NCI-H2107 treated with DMSO at 0.1 percent for 48 hours (cell line): ENCODE measurements around the gene TMEM59.
"Not testable (repeated sequence)": the region's sequence is repeated elsewhere in the genome, so short reads cannot be mapped to it uniquely, and the experiment has no call there.

ENCODE experiments used
- DNase-seq: peaks from one replicate; lab custom pipeline; 2025; ENCODE audit not compliant: unreplicated experiment; lab: John Stamatoyannopoulos, UW

Gene TMEM59

DNA sequence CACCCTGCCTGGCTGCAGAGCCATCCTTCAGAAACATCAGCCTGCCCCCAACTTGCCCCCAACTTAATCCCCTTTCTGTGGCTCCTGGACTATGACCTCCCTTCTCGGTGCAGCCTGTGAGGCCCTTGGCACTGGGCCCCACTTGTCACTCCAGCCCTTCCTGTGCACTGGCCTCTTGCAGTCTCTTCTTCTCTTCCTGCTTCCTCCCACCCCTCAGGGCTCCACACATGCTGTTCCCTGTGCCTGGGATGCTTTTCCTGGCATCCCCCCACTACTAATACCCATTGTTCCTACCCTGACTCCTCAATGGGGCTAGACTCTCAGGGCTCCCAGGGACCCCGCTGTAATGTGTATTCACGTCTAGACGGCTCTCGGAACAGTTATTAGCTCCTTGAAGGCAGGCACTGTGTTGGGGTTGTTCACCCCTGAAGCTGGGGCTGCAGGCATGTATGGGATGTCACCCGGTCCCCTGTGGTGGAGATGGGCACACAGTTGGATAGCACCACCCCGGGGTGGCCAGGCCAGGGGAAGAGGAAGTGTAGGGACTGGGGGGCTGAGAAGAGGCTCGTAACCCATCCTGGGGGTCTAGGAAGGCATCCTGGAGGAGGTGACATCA lies 39.5 kb downstream of the TMEM59 start:
- DNase-seq: no peak

DNA sequence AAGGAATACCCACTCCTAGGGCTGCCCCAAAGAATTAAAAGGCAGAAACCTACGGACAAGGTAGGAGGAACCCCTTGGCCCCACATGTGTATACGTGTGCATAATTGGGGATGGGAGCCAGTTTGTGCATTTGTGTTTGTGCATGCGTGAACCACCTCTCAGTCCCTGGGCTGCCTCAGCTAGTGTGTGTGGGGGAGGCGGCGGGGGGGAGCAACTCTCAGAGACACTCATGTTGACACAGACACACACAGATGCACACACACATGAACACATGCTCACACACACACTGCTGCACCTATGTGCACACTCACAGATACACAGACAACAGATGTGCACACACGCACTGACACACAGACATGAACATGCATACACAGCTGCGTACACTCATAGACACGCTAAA lies 40.1 kb downstream of the TMEM59 start:
- DNase-seq: no peak

DNA sequence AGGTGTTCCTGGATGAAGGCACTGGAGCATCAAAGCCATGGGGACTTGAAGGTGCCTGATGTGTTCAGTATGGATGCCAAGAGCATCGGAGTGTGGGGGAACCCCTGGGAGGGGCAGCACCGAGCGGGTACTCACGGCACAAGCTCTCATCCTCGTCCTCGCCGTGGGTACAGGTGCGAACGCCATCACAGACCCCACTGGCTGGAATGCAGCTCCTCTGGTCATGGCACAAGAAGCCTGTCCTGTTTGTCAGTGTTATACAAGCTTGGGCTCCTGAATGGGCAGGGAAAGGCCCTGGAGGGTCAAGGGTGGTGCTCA lies 41.0 kb downstream of the TMEM59 start:
- DNase-seq: no peak

DNA sequence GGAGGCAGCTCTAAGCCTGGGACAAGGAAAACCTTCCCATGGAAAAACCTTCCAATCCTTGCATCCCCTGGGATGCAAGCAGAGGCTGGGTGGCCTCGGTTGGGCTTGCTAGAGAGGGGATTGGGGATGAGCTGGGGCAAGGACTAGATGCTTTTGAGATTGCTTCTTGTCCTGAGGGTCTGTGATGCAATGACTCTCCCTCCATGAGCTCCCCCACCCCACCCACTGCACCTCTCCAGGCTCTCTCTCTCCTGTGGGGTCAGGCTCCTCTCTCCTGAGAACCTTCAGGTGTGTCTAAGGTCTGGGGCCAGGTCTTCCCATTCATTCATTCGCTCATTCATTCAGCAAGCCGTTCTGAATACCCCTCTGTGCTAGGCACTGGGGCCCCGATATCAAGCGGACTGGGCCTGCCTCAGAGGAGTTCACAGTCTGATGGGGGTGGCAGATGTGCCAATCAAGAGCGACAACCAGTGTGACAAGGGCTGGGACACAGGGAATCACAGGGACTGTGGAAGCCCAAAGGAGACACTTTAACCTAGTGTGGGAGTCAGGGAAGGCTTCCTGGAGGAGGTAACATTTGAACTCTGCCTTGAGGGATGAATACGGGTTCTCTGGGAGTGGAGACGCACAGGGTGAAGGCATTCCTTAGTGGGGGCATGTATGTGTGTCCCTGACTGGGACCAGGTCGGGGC lies 41.5 kb downstream of the TMEM59 start:
- no peak for DNase-seq

DNA sequence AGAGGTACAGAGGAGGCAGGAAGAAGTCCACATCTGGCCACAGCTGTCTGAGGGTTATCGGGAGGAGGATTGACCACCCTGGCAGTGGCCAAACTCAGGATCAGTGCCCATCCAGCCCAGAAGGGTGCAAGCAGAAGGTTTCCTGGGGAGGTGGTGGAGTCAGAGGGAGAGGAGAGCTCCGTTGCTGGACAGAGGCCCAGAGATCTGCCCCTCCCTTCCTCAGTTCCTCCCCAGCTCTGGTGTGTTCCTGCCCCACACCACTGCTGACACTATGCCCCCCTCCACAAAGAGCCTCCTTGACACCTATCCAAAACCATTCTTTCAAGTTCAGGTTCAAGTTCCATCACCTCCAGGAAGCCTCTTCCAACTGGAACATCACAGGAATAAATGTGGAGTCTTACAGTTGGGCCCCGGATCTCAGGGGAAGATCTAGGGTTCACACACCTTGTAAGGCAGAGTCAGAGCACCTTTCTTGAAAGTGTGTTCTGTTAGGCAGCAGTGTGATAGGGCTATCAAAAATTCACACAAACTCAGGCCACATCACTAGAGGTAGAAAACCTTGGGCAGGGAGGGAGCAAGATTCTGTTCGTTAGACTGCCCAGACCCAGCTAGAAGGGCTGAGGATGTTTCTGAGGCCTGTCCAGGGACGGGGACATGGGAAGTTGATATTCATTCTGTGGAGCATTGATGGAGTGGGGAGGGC lies 42.4 kb downstream of the TMEM59 start:
- no peak for DNase-seq

DNA sequence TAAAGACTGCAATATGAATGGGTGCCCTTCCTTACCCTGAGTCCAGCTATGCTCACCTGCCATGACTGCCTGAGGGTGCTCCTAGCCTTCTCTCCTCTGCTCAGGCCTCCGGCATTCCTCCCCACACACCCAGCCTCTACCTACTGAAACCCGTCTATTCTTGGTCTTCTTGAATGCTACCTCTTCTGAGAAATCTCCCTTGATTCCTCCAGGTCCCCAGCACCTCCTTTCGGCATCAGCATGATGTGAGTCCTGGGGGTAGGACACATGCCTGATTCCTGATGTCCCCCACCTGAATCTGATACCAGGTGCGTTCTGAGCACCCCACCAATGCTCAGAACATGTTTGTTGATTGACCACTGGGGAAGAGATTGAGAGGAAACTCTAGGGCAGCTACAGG lies 43.6 kb downstream of the TMEM59 start:
- DNase-seq: no peak

DNA sequence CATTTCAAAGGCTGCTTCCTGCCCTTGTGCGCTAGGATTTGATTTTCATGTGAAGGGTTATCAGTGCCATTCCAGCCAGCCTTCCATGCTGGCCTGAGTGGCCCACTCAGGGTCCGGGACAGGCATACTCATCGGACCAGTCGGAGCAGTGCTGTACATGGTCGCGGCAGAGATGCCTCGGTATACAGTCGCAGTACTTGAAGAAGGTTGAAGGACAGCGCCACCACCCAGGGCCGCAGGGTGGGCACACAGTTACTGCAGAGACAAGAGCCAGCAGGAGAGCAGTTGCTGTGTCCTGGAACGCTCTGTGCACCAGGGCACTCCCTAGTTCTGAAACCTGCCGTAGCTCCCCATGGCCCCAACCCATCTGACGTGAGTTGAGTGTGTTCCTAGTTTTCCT lies 44.1 kb downstream of the TMEM59 start:
- DNase-seq: no peak

DNA sequence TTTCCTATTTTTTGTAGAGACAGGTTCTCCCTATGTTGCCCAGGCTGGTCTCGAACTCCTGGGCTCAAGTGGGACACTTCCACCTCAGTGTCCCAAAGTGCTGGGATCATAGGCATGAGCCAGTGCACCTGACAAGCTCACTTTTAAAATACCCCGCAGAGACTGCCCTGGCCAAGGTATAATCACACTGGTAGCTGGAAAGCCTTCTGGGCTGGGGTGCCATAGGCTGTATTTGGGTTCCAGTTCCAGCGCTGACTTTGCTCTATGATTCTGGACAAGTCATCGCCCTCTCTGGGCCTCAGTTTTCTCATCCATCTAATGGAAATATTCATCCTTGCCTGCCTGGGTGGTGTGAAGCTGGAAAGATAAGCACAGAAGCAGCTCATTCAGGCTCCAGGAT lies 45.4 kb downstream of the TMEM59 start:
- no peak for DNase-seq

DNA sequence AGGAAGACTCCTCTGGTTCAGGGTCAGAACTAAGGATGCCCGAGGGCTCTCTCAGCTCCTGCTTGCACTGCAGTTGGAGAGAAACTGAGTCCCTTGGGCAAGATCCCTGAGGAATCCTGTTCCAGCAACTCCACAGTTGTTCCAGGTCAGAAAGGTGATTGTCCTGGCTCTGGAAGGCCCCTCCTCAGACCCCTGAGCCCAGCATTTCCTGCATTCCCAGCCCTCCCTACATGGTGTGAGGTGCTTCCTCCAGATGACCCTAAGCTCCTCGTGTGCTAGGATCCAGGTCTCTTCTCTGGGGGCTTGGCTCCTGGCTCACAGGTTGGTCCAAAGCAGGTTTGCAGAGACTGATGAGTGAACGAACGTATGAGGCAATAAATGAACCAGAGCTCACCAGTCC lies 46.5 kb downstream of the TMEM59 start:
- DNase-seq: no peak

DNA sequence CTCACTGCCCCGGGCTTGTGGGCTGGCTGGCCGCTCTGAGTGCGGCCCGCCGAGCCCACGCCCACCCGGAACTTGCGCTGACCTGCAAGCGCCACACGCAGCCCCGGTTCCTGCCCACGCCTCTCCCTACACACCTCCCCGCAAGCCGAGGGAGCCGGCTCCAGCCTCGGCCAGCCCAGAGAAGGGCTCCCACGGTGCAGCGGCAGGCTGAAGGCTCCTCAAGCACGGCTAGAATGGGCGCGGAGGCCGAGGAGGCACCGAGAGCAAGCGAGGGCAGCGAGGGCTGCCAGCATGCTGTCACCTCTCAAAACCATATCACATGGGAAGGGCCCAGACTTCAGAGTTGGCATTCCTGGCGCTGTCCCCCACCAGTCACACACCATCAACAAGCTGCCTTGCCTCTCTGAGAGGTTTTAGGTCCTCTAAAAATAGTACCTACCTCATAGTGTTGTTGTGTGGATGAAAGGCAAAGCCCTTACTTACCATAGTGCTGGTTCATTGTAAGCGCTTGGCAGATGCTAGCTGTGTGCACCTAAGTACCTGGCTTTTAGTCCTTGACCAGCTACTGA lies 48.4 kb downstream of the TMEM59 start:
- no peak for DNase-seq

DNA sequence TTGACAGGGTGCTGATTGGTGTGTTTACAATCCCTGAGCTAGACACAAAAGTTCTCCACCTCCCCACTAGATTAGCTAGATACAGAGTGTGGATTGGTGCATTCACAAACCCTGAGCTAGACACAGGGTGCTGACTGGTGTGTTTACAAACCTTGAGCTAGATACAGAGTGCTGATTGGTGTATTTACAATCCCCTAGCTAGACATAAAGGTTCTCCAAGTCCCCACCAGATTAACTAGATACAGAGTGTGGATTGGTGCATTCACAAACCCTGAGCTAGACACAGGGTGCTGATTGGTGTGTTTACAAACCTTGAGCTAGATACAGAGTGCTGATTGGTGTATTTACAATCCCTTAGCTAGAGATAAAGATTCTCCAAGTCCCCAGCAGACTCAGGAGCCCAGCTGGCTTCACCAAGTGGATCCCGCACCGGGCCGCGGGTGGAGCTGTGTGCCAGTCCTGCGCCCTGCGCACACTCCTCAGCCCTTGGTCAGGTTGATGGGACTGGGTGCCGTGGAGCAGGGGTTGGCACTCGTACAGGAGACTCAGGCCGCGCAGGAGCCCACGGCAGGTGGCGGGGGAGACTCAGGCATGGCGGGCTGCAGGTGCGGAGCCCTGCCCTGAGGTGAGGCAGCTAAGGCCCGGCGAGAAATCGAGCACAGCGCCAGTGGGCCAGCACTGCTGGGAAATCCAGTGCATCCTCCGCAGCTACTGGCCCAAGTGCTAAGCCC lies 49.1 kb downstream of the TMEM59 start:
- DNase-seq: not testable (repeated sequence)

DNA sequence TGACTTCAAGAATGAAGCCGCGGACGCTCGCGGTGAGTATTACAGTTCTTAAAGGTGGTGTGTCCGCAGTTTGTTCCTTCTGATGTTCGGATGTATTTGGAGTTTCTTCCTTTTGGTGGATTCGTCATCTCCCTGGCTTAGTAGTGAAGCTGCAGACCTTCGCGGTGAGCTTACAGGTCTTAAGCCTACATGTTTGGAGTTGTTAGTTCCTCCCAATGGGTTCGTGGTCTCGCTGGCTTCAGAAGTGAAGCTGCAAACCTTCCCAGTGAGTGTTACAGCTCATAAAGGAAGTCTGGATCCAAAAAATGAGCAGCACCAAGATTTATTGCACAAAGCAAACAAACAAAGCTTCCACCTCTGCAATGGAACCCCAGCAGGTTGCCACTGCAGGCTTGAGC lies 49.8 kb downstream of the TMEM59 start:
- DNase-seq: no peak

DNA sequence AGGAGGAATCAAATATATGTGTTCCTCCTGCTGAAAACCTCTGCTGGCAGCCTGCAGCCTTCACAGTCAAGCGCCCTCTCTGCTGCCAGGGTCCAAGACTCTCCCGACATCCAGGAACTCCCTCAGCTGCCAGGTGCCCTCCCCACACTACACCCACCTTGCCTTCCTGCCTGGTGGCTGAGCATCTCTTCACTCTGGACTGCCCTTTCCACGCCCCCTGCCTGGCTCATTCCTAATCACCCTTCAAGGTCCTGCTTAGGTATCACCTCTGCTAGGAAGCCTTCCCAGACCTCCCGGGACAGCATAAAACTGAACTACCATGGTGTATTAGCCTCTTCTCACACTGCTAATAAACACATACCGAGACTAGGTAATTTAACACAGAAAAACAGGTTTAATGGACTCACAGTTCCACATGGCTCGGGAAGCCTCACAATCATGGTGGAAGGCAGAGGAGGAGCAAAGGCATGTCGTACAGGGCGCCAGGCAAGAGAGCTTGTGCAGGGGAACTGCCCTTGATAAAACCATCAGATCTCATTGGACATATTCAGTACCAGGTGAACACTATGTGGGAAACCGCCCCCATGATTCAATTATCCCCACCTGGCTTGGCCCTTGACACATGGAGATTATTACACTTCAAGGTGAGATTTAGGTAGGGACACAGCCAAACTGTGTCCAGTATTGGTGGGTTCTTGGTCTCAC lies 50.3 kb downstream of the TMEM59 start:
- no peak for DNase-seq

DNA sequence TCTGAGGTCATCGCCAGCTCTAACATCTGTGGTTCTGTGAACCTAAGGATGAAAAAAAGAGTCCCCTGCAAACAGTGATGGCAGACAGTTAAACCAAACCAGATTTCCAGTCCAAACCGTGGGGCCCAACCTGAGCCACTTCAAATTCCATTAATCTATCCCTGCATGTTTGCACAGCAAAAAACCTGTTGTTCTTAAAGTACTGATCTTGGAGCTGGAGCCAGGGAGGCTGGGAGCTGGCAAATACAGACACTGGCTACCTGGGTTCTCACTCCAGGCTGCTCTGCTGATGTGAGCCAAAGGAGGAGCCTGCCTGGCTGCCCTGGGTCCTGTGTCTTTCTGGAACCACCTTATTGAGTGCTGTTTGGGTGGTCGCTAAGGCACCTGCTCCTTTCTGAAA lies 51.4 kb downstream of the TMEM59 start:
- DNase-seq: no peak

DNA sequence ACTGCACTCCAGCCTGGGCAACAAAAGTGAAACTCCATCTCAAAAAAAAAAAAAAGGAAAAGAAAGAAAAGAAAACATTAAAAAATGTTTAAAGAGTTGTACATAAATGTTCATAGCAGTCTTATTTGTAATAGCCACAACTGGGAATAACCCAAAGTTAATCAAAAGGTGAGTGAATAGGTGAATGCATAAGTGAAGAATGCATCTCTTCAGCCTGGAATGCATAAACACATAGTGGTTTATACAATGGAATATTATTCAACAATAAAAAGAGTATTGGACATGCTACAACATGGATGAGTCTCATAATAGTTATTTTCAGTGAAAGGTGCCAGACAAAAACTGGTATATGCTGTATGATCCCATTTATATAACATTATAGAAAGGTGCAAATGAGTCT lies 53.1 kb downstream of the TMEM59 start:
- DNase-seq: no peak

DNA sequence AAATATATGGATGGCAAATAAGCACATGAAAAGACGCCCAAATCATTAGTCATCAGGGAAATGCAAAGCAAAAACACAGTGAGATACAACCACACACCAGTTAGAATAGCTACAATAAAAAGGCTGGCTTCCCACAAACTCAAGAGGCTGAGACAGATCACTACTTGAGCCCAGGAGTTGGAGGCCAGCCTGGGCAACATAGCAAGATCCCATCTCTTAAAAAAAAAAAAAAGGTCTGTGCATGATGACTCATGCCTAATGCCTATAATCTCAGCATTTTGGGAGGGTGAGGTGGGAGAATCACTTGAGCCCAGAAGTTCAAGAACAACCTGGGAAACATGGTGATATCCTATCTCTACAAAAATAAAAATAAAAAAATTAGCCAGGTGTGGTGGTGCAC lies 54.8 kb downstream of the TMEM59 start:
- DNase-seq: no peak

DNA sequence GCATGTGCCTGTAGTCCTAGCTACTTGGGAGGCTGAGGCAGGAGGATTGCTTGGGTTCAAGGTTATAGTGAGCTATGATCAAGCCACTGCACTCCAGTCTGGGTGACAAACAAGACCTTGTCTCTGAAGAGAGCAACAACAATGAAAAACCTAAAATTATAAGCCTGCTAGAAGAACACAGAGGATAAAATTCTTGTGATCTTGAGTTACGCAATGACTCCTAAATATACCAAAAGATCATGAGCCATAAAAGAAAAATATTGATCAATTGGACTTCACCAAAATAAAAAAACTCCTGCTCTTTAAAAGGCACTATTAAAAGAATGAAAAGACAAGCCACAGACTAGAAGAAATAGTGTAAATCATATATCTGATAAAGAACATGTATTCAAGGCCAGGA lies 57.3 kb downstream of the TMEM59 start:
- no peak for DNase-seq

DNA sequence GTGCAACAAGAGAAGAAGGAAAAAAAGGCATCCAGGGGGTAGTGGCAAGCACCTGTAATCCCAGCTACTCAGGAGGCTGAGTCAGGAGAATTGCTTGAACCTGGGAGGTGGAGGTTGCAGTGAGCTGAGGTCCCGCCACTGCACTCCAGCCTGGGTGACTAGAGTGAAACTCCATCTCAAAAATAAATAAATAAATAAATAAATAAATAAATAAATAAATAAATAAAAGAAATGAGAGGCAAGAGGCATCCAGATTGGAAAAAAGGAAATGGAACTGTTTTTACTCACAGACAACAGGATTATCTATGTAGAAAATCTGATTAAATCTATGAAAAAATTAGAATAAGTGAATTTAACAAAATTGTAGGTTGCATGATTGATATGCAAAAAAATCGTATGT lies 58.5 kb downstream of the TMEM59 start:
- DNase-seq: not testable (repeated sequence)

DNA sequence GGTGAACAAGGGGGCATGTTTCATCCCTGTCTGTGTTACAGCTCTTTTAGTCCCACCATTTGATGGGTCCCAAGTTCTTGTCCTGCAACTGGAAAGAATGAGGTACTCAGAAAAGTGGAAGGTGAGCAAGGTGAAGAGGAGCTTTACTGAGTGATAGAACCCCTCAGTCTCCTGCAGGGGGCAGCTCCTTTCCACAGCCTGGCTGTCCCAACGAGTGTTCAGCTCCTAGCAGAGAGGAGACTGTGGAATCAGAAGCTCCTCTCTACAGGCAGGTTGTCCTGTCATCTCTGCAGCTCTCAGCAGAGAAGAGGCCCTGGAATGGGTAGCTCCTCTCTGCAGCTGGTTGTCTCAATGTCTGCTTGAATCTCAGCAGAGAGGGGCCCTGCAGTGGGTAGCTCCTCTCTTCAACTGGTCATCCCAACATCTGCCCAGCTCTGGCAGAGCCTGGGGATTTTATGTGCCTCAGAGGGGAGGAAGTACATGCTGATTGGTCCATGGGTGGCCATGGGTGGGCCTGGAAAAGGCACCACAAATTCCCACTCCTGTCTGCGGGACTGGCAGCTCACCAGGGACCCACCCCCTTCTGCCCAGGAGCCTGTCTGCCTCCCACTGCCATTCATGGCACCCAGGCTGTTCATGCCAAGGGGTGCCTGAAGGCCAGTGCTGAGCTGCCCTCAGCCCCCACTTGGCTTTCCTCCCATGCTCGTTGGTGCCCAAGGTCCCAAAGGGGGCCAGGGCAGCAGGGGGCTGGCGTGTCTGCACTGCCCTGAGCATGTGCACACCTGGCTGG lies 60.7 kb downstream of the TMEM59 start:
- no peak for DNase-seq

DNA sequence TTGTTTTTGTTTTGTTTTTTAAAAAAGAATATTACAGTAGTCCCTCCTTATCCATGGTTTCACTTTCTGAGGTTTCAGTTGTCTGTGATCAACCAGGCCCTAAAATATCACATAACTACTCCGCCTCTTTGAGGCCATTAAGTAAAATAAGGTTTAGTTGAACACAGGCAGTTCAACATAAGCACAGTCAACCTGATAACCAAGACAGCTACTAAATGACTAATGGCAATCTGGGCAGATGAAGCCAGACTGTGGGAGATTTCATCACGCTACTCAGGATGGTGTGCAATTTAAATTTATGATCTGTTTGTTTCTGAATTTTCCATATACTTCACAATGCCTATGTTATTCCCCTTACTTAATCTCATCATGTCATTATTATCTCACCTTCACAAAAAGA lies 65.1 kb downstream of the TMEM59 start:
- DNase-seq: no peak
